GM12878 (cell line): ENCODE results near the gene LEMD3. TPM values are rescaled to one million over a fixed set of nuclear protein-coding genes. Genes with fewer than 3 reads are reported as not detected.

Experiments used
- ATAC-seq: fragments of 200-7000 bp; cut with Tn5 transposase; 3 replicates; pipeline ENCODE4 v1.9.1; 2020; ENCODE audit warnings: mild to moderate bottlenecking, moderate library complexity
- BruUV-seq: library from RNA; stranded (reverse); fragments of 400-500 nt; replicated peaks from 2 replicates; lab custom pipeline; 2021; lab: Mats Ljungman, UMichigan
- CTCF ChIA-PET: fragments of 300-600 bp; sonication (Branson Sonifier 250); formaldehyde crosslinking; extraction: SDS; loops from one replicate; lab custom pipeline; 2021; ENCODE audit warnings: inconsistent platforms; lab: Yijun Ruan, JAX
- POLR2A ChIA-PET: fragments of 350-600 bp; formaldehyde crosslinking; extraction: SDS; loops from one replicate; lab custom pipeline; 2021; ENCODE audit warnings: inconsistent platforms; lab: Charles Lee
- RAD21 ChIA-PET: fragments of 300-600 bp; sonication (Branson Sonifier 250); formaldehyde crosslinking; loops from one replicate; lab custom pipeline; 2023; ENCODE audit warnings: antibody characterized with exemption; ENCODE audit not compliant: unreplicated experiment; lab: Charles Lee
- SMC1A ChIA-PET: fragments of 300-600 bp; sonication (Branson Sonifier 250); formaldehyde crosslinking; loops from one replicate; lab custom pipeline; 2023; ENCODE audit not compliant: unreplicated experiment, uncharacterized antibody; lab: Charles Lee
- DNase-seq: peaks from one replicate; pipeline ENCODE4 v3.0.0-alpha.2; 2011; ENCODE audit warnings: low read depth, low spot score
- FAIRE-seq: peaks from 3 replicates; lab custom pipeline; 2011; peaks lifted over from hg19 to GRCh38; lab: Jason Lieb, UNC
- H2AFZ ChIP-seq: 2 replicates; pipeline ENCODE4 v1.6.0; 2011; ENCODE audit warnings: low read depth, low read length, control low read depth; ENCODE audit not compliant: control insufficient read depth
- H3K27ac ChIP-seq: 2 replicates; pipeline ENCODE4 v1.5.1; 2011; ENCODE audit warnings: control low read depth; ENCODE audit not compliant: control insufficient read depth, insufficient read depth
- H3K27me3 ChIP-seq, 2 experiments: replicated peaks in 1 of 2; 2 replicates each; pipeline versions ENCODE4 v1.6.0 to v1.6.1; 2011; ENCODE audit warnings: low read length in 1 of 2; ENCODE audit not compliant: control insufficient read depth in 2 of 2, insufficient read depth in 2 of 2
- H3K36me3 ChIP-seq, 2 experiments: 2 replicates each; pipeline ENCODE4 v1.5.1; 2011; ENCODE audit warnings: low read length in 1 of 2; ENCODE audit not compliant: control insufficient read depth in 2 of 2, insufficient read depth in 2 of 2
- H3K4me1 ChIP-seq: 2 replicates; pipeline ENCODE4 v1.6.1; 2011; ENCODE audit warnings: mild to moderate bottlenecking, low read length, moderate library complexity, mixed read lengths; ENCODE audit not compliant: control insufficient read depth, insufficient read depth
- H3K4me2 ChIP-seq: 2 replicates; pipeline ENCODE4 v1.6.0; 2011; ENCODE audit warnings: control low read depth; ENCODE audit not compliant: control insufficient read depth, insufficient read depth
- H3K4me3 ChIP-seq: fragments of 200-600 bp; sonication (generic); 2 replicates; pipeline ENCODE4 v1.5.1; 2016
- H3K79me2 ChIP-seq: 2 replicates; pipeline ENCODE4 v1.6.0; 2011; ENCODE audit warnings: low read length; ENCODE audit not compliant: control insufficient read depth, insufficient read depth
- H3K9ac ChIP-seq: 2 replicates; pipeline ENCODE4 v1.8.0; 2011; ENCODE audit warnings: low read length, control low read depth, mixed read lengths; ENCODE audit not compliant: control insufficient read depth, insufficient read depth
- H3K9me3 ChIP-seq: replicated peaks from 3 replicates; pipeline ENCODE4 v1.5.1; 2011; ENCODE audit warnings: mild to moderate bottlenecking, low read length; ENCODE audit not compliant: control insufficient read depth, insufficient read depth
- H4K20me1 ChIP-seq: 2 replicates; pipeline ENCODE4 v1.6.0; 2011; ENCODE audit not compliant: control insufficient read depth, insufficient read depth
- BMI1 ChIP-seq: fragments of 450-650 bp; IDR thresholded peaks from 2 replicates; pipeline ENCODE4 v1.6.1; 2016; ENCODE audit warnings: mild to moderate bottlenecking, moderate library complexity, borderline replicate concordance
- CBFB ChIP-seq: IDR thresholded peaks from 2 replicates; pipeline ENCODE4 v1.6.1; 2016; ENCODE audit warnings: antibody characterized with exemption, low read depth
- CHD2 ChIP-seq: IDR thresholded peaks from 2 replicates; pipeline ENCODE4 v1.6.1; 2011; ENCODE audit warnings: low read depth, low read length, improper control_type of control experiment, borderline replicate concordance
- CUX1 ChIP-seq: IDR thresholded peaks from 2 replicates; pipeline ENCODE4 v1.6.1; 2012; ENCODE audit warnings: improper control_type of control experiment, low read depth, low read length; ENCODE audit not compliant: insufficient replicate concordance
- ELK1 ChIP-seq: IDR thresholded peaks from 2 replicates; pipeline ENCODE4 v1.6.1; 2012; ENCODE audit warnings: low read depth, low read length, improper control_type of control experiment
- FOXK2 ChIP-seq: fragments of 450-650 bp; IDR thresholded peaks from 2 replicates; pipeline ENCODE4 v1.6.1; 2017; ENCODE audit warnings: mild to moderate bottlenecking, moderate library complexity
- FOXM1 ChIP-seq: IDR thresholded peaks from 2 replicates; pipeline ENCODE4 v1.6.1; 2012; ENCODE audit warnings: low read depth, mild to moderate bottlenecking, inconsistent platforms, low read length, moderate library complexity
- KDM1A ChIP-seq: fragments of 200-600 bp; sonication (generic); IDR thresholded peaks from 2 replicates; pipeline ENCODE4 v1.6.1; 2016; ENCODE audit warnings: borderline replicate concordance
- KLF5 ChIP-seq: fragments of 450-650 bp; IDR thresholded peaks from 2 replicates; pipeline ENCODE4 v1.6.1; 2014; ENCODE audit warnings: mild to moderate bottlenecking; ENCODE audit not compliant: partially characterized antibody
- MXI1 ChIP-seq: fragments of 150-350 bp; IDR thresholded peaks from 2 replicates; pipeline ENCODE4 v1.6.1; 2011; ENCODE audit warnings: low read depth, mild to moderate bottlenecking, inconsistent platforms, low read length, improper control_type of control experiment
- RCOR1 ChIP-seq: conservative IDR thresholded peaks from 2 replicates; pipeline ENCODE4 v1.6.1; 2012; ENCODE audit warnings: low read depth, low read length, improper control_type of control experiment
- SREBF1 ChIP-seq: IDR thresholded peaks from 2 replicates; pipeline ENCODE4 v1.6.1; 2012; ENCODE audit warnings: mild to moderate bottlenecking, low read length
- SUPT20H ChIP-seq: IDR thresholded peaks from 2 replicates; pipeline ENCODE4 v1.6.1; 2011; ENCODE audit warnings: low read depth, mild to moderate bottlenecking, low read length, moderate library complexity, borderline replicate concordance; ENCODE audit not compliant: control insufficient read depth
- SUZ12 ChIP-seq: fragments of 200-600 bp; sonication (generic); IDR thresholded peaks from one replicate; pipeline ENCODE4 v1.6.1; 2018; ENCODE audit warnings: antibody characterized with exemption, mild to moderate bottlenecking; ENCODE audit not compliant: unreplicated experiment
- TARDBP ChIP-seq: IDR thresholded peaks from 2 replicates; pipeline ENCODE4 v1.6.1; 2016; ENCODE audit warnings: borderline replicate concordance
- TCF12 ChIP-seq: IDR thresholded peaks from 2 replicates; pipeline ENCODE4 v1.6.1; 2011; ENCODE audit warnings: low read depth, mild to moderate bottlenecking, low read length
- USF2 ChIP-seq: IDR thresholded peaks from 2 replicates; pipeline ENCODE4 v1.6.1; 2011; ENCODE audit warnings: low read depth, low read length, improper control_type of control experiment, borderline replicate concordance
- ZNF24 ChIP-seq: fragments of 450-650 bp; IDR thresholded peaks from 2 replicates; pipeline ENCODE4 v1.6.1; 2017; ENCODE audit warnings: antibody characterized with exemption, mild to moderate bottlenecking
- ZNF622 ChIP-seq: fragments of 450-650 bp; IDR thresholded peaks from 2 replicates; pipeline ENCODE4 v1.6.1; 2017; ENCODE audit warnings: mild to moderate bottlenecking, inconsistent platforms
- WGBS: methylation state at CpG from one replicate; pipeline ENCODE4 v1.1.6; 2016; ENCODE audit warnings: low lambda C conversion rate; ENCODE audit not compliant: insufficient replicate concordance, insufficient coverage; ENCODE audit errors: missing lambda C conversion rate; 5-methylcytosine and 5-hydroxymethylcytosine counted together
- in situ Hi-C: fragments of 300-500 bp; cut with MboI; formaldehyde crosslinking; loops from 9 replicates; pipeline ENCODE4 v1.14.3; 2018; ENCODE audit warnings: mixed read lengths
- intact Hi-C: fragments of 100-400 bp; cut with micrococcal nuclease; formaldehyde crosslinking; loops from one replicate; pipeline ENCODE4 v1.14.2; 2022; ENCODE audit not compliant: unreplicated experiment
- polyA plus RNA-seq, 11 experiments: library from polyadenylated mRNA; depleted of rRNA in 4 of 11; unstranded in 6 of 11; stranded (reverse) in 5 of 11; fragments of >200 nt; fragmentation: Nextera tagmentation in 4 of 11; fragmentation: Illumina TruSeq in 1 of 11; extraction: Ambion mirVana in 4 of 11; extraction: Trizol in 1 of 11; gene quantifications; 1 replicate in 1 of 11; 2 replicates in 10 of 11; pipeline versions ENCODE4 v1.2.1 to v1.2.3, GENCODE V29; 2011 to 2016; ENCODE audit warnings: inconsistent platforms in 2 of 11, missing spikeins in 2 of 11, low read depth in 1 of 11
- total RNA-seq, 4 experiments: library from RNA; depleted of rRNA in 3 of 4; stranded (reverse); fragments of >200 nt in 3 of 4; fragmentation: Illumina TruSeq in 1 of 4; extraction: Trizol in 1 of 4; gene quantifications; 2 replicates each; pipeline versions ENCODE4 v1.2.1 to v1.2.3, GENCODE V29; 2013 to 2021

Gene LEMD3
- total and polyA plus RNA-seq, 10 of the 15 experiments (the other 5 are each of a cell fraction or from before 2014, with no cell fraction given) = 7.5 to 26.0 (median 16.5) TPM

DNA sequence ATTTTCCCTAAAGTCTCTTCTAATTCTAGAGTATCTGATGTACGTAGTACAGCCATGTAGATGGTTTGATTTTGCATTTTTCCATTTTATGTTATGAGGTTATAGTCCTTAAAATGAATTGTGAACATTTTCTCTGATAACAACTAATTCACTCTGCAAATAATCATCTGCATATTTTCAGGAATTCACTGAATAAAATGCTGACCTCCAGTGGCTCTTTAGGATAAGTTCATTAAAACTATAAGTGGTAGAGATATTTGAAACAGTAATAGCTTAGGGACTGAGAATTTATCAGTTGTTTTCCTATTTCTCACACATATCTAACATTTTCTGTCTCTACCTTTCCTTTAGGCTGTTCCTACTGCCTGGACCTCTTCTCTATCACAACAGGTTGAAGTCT lies 113.5 kb downstream of the LEMD3 start:
- Histone ChIP-seq H3K9ac (no peak overlapping the region), H3K79me2 (no peaks in the 10 kb centered on the region), H3K36me3 (no peaks in the 10 kb centered on the region), H4K20me1 (no peaks in the 10 kb centered on the region), H3K4me1 (no peaks in the 10 kb centered on the region), H3K27me3 (peaks cover 3 to 4% of the 10 kb centered on the region in 2 experiments), H2AFZ (no peak overlapping the region), H3K27ac (no peak overlapping the region), H3K4me2 (no peak overlapping the region), H3K9me3 (no peaks in the 10 kb centered on the region), H3K4me3 (no peak overlapping the region)
- in situ Hi-C loops = no loop called here
- WGBS = 33% methylated on average over 1 of the region's 1 CpG
- CTCF ChIA-PET = no interaction called here
- intact Hi-C loops = loop anchor here (5.0 kb wide), 1 partner anchor 391 kb away; no protein-coding TSS in a partner anchor
- FAIRE-seq (no peak), ATAC-seq (no peak), DNase-seq (no peak)
- SMC1A ChIA-PET = interaction anchor here (1.2 kb wide), 1 partner anchor 16 kb away, joined by 3 read pairs; no protein-coding TSS in a partner anchor
- RAD21 ChIA-PET = no interaction called here
- no peak for TF ChIP-seq SUZ12
- no peak for TF ChIP-seq KLF5
- no peak for TF ChIP-seq MXI1
- no peak for TF ChIP-seq CBFB
- no peak for TF ChIP-seq TCF12
- no peak for TF ChIP-seq ZNF622
- TF ChIP-seq SREBF1 = no peak
- TF ChIP-seq KDM1A = no peak
- TF ChIP-seq ELK1 = no peak
- TF ChIP-seq CUX1 = no peak
- TF ChIP-seq SUPT20H = no peak
- TF ChIP-seq RCOR1 = no peak
- TF ChIP-seq FOXM1 = no peak
- TF ChIP-seq USF2 = no peak
- no peak for TF ChIP-seq CHD2
- TF ChIP-seq BMI1 = no peak
- TF ChIP-seq TARDBP = no peak
- TF ChIP-seq ZNF24 = no peak
- TF ChIP-seq FOXK2 = no peak
- no TSS peak for BruUV-seq
- POLR2A ChIA-PET = no interaction called here
